Naive thymus-derived CD4-positive, alpha-beta T cell (primary cell): ENCODE measurements around the gene SPSB4. TPM values are rescaled to one million over a fixed set of nuclear protein-coding genes. Genes with fewer than 3 reads are reported as not detected.

Experiments used
- ATAC-seq: fragments of 150-1000 bp; cut with Tn5 transposase; 2 replicates; pipeline ENCODE4 v1.10.0; 2021; ENCODE audit warnings: mild to moderate bottlenecking, moderate library complexity
- CTCF ChIA-PET: fragments of 350-600 bp; sonication (Branson Sonifier 250); formaldehyde crosslinking; loops from one replicate; lab custom pipeline; 2021; ENCODE audit warnings: antibody characterized with exemption; lab: Charles Lee
- POLR2A ChIA-PET: fragments of 350-600 bp; sonication (Branson Sonifier 250); formaldehyde crosslinking; loops from one replicate; lab custom pipeline; 2021; ENCODE audit warnings: antibody characterized with exemption, inconsistent platforms; lab: Charles Lee
- DNase-seq, 9 donors: peaks; one replicate each; pipeline versions ENCODE4 v3.0.0 to v3.0.0-alpha.2; 2020 to 2022; ENCODE audit warnings: mixed read lengths in 1 of 9
- H3K27ac ChIP-seq: one replicate; pipeline ENCODE4 v1.7.0; 2013; ENCODE audit warnings: mild to moderate bottlenecking, low read depth, low read length, moderate library complexity
- H3K27me3 ChIP-seq, 2 donors: one replicate each; pipeline ENCODE4 v1.7.0; 2013; ENCODE audit warnings: low read length in 2 of 2, mild to moderate bottlenecking in 2 of 2, moderate library complexity in 2 of 2; ENCODE audit not compliant: control insufficient read depth in 2 of 2, insufficient read depth in 2 of 2
- H3K36me3 ChIP-seq, 3 experiments: 1 replicate in 2 of 3; 2 replicates in 1 of 3; pipeline ENCODE4 v1.7.0; 2013; ENCODE audit warnings: low read length in 3 of 3, mild to moderate bottlenecking in 3 of 3, moderate library complexity in 1 of 3; ENCODE audit not compliant: insufficient read depth in 3 of 3, control insufficient read depth in 2 of 3
- H3K4me1 ChIP-seq, 2 donors: one replicate each; pipeline ENCODE4 v1.7.0; 2013; ENCODE audit warnings: low read length in 2 of 2, mild to moderate bottlenecking in 2 of 2, moderate library complexity in 1 of 2; ENCODE audit not compliant: control insufficient read depth in 2 of 2, insufficient read depth in 2 of 2
- H3K4me3 ChIP-seq: 2 replicates; pipeline ENCODE4 v1.7.0; 2013; ENCODE audit warnings: mild to moderate bottlenecking, low read length
- H3K9me3 ChIP-seq, 3 experiments: 1 replicate in 2 of 3; 2 replicates in 1 of 3; pipeline ENCODE4 v1.7.0; 2013; ENCODE audit warnings: low read length in 3 of 3; ENCODE audit not compliant: control insufficient read depth in 2 of 3
- H3K27ac Mint-ChIP-seq, 9 donors: one replicate each; pipeline ENCODE4 v1.8.0; 2020 to 2022; ENCODE audit warnings: mixed read lengths in 9 of 9, mild to moderate bottlenecking in 8 of 9, moderate library complexity in 5 of 9, inconsistent platforms in 2 of 9
- H3K27me3 Mint-ChIP-seq, 5 donors: one replicate each; pipeline ENCODE4 v1.8.0; 2021 to 2022; ENCODE audit warnings: mixed read lengths in 5 of 5, mild to moderate bottlenecking in 1 of 5
- H3K36me3 Mint-ChIP-seq, 5 donors: one replicate each; pipeline ENCODE4 v1.8.0; 2020 to 2022; ENCODE audit warnings: mixed read lengths in 5 of 5, mild to moderate bottlenecking in 3 of 5, inconsistent platforms in 1 of 5
- H3K4me1 Mint-ChIP-seq, 7 donors: one replicate each; pipeline ENCODE4 v1.8.0; 2020 to 2022; ENCODE audit warnings: mixed read lengths in 7 of 7, mild to moderate bottlenecking in 3 of 7, inconsistent platforms in 1 of 7
- H3K4me3 Mint-ChIP-seq, 10 donors: one replicate each; pipeline ENCODE4 v1.8.0; 2020 to 2022; ENCODE audit warnings: mild to moderate bottlenecking in 10 of 10, mixed read lengths in 10 of 10, moderate library complexity in 6 of 10, inconsistent platforms in 2 of 10
- H3K9me3 Mint-ChIP-seq, 11 donors: one replicate each; pipeline ENCODE4 v1.8.0; 2020 to 2022; ENCODE audit warnings: mixed read lengths in 11 of 11, mild to moderate bottlenecking in 4 of 11, inconsistent platforms in 1 of 11, moderate library complexity in 1 of 11
- intact Hi-C, 2 donors: fragments of 100-400 bp; cut with micrococcal nuclease; formaldehyde crosslinking; loops; one replicate each; pipeline ENCODE4 v1.15.1; 2023
- polyA plus RNA-seq, 2 donors: library from polyadenylated mRNA; unstranded; fragments of 300-500 nt; fragmentation: Illumina TruSeq; gene quantifications; one replicate each; pipeline ENCODE4 v1.2.3, GENCODE V29; 2021
- total RNA-seq, 6 experiments: library from RNA in 5 of 6; stranded (reverse) in 5 of 6; gene quantifications; 1 replicate in 5 of 6; 2 replicates in 1 of 6; pipeline ENCODE4 v1.2.3 and lab custom pipeline; 2021 to 2026

Gene SPSB4
- total RNA-seq (not detected), polyA plus RNA-seq (not detected), total RNA-seq (lab: John Stamatoyannopoulos, UW) (not detected)

DNA sequence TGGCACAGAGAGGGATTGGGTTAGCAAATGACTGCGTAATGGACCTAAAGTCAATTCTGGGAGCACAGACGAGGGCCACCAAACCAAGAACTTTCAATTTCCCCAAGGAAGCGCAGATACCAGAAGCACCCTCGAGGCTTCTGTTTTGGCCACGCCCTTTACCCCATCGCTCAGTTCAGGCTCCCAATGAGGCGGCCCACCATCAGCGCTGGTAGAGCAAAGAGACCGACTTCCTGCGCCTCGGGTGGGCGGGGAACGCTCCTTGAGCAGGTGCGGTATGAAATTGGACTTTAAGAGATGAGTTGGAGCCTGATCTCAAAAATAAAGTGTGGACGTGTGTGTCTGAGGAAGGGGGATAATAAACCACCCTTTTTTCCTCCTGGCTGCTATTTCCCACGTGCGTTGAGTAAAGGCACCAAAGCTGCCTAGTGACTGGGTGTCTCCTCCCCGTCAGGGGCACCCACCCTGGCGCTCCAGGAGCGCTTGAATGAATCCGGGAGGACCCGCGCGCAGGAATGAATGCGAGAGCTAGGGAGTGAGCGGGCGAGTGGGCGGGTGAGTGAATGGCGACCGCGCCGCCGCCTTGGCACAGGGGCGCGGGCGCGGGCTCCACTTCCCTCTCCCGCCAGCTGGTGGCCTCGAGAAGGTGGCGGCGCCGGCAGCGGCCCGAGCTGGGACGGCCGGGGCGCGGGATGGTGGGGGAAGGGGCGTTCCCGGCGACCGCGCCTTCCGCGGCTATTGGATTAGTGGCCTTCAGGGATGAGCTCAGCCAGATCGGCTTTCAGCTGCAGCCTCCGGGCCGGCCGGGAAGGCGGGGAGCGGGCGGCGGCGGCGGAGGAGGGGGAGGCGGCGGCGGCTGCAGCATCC, at the start of gene SPSB4:
SPSB4 (plus strand) TSS at position 772 of the 867 bp plus-strand sequence. CDS start 14,758 bp downstream, outside the sequence.
- Histone ChIP-seq H3K27me3 (peaks cover 0 to 3% of the 10 kb centered on the region in 2 donors), H3K36me3 (no peaks in the 10 kb centered on the region), H3K4me3 (no peak within 1 kb of the TSS), H3K4me1 (no peaks in the 10 kb centered on the region), H3K9me3 (no peaks in the 10 kb centered on the region), H3K27ac (no peak within 1 kb of the TSS)
- ChIA-PET CTCF (no interaction called here), POLR2A (no interaction called here)
- no peak within 1 kb of the TSS for H3K27ac Mint-ChIP-seq
- H3K4me1 Mint-ChIP-seq: peaks cover 6 to 16% (median 15%) of the 10 kb centered on the region in 7 donors
- peaks cover 0 to 4% (median 0%) of the 10 kb centered on the region in 5 donors for H3K36me3 Mint-ChIP-seq
- H3K27me3 Mint-ChIP-seq: peaks cover 63 to 75% (median 68%) of the 10 kb centered on the region in 5 donors
- H3K4me3 Mint-ChIP-seq: peak within 1 kb of the TSS; percentile 48 to 82 (median 68)
- DNase-seq (peak in 1 of 9 donors; percentile 30), ATAC-seq (peak; percentile 33)
- intact Hi-C loops: no loop called here
- H3K9me3 Mint-ChIP-seq: peaks cover 0 to 1% (median 0%) of the 10 kb centered on the region in 11 donors

DNA sequence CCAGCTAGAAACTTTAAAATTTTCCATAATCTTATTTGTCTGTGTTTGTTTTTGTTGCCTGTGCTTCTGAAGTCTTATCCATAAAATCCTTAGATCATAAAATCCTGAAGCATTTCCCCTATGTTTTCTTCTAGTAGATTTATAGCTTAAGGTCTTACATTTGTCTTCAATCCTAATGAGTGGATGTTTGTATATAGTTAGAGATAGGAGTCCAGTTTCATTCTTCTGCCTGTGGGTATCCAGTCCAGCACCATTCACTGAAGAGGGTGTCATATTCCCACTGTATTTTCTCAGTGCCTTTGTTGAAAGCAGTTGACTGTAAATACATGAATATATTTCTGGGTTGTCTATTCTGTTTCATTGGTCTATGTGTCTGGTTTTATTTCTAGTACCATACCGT, 44.8 kb upstream of the SPSB4 start:
- peaks cover 16 to 49% (median 23%) of the 10 kb centered on the region in 5 donors for H3K27me3 Mint-ChIP-seq
- CTCF ChIA-PET: no interaction called here

DNA sequence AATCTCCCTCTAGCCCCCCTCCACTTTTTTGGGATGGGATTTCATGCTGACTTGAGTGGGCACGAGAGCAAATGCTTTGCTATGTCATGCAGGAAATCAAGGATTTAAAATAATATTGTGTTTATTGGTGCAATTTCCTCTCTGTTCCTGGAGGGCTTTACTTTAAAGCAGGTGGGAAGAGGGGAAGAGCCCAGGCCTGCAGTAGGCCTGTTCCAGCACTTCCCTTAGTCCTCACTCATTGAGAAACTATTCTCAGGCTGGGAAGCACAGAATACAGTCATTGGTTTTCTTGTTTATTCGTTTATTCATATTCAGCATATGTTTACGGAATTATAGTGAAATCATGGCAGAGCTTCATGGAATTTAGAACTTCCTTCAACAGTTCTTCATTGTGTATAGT, 41.7 kb upstream of the SPSB4 start:
- Histone ChIP-seq H3K27me3 (peaks cover 0 to 4% of the 10 kb centered on the region in 2 donors), H3K27ac (no peak overlapping the region), H3K36me3 (no peaks in the 10 kb centered on the region), H3K4me1 (no peaks in the 10 kb centered on the region), H3K4me3 (no peak overlapping the region), H3K9me3 (no peaks in the 10 kb centered on the region)
- ChIA-PET CTCF (interaction anchor here (0.7 to 1.9 kb wide), 3 partner anchors 9 to 184 kb away, joined by 4 to 8 read pairs (median 6); no protein-coding TSS in a partner anchor), POLR2A (interaction anchor here (0.5 kb wide), 1 partner anchor 392 kb away, joined by 3 read pairs; no protein-coding TSS in a partner anchor)
- H3K27me3 Mint-ChIP-seq: peaks cover 16 to 53% (median 28%) of the 10 kb centered on the region in 5 donors
- no peaks in the 10 kb centered on the region for H3K36me3 Mint-ChIP-seq
- H3K4me1 Mint-ChIP-seq: peaks cover 0 to 7% (median 5%) of the 10 kb centered on the region in 7 donors
- DNase-seq: no peak
- intact Hi-C loops: no loop called here
- no peak for ATAC-seq
- H3K9me3 Mint-ChIP-seq: no peaks in the 10 kb centered on the region
- no peak overlapping the region for H3K27ac Mint-ChIP-seq
- no peak overlapping the region for H3K4me3 Mint-ChIP-seq

More for the DNA sequence above, 44.8 kb upstream of the SPSB4 start:
- intact Hi-C loops: no loop called here
- peaks cover 0 to 4% of the 10 kb centered on the region in 2 donors for H3K27me3 ChIP-seq
- no peaks in the 10 kb centered on the region for H3K36me3 Mint-ChIP-seq
- no peak for ATAC-seq
- H3K4me3 Mint-ChIP-seq: no peak overlapping the region
- no peak for DNase-seq
- H3K9me3 Mint-ChIP-seq: no peaks in the 10 kb centered on the region
- no peaks in the 10 kb centered on the region for H3K4me1 ChIP-seq
- H3K36me3 ChIP-seq: no peaks in the 10 kb centered on the region
- no peak overlapping the region for H3K27ac ChIP-seq
- no peak overlapping the region for H3K27ac Mint-ChIP-seq
- H3K9me3 ChIP-seq: no peaks in the 10 kb centered on the region
- no peak overlapping the region for H3K4me3 ChIP-seq
- POLR2A ChIA-PET: no interaction called here
- peaks cover 0 to 3% (median 2%) of the 10 kb centered on the region in 7 donors for H3K4me1 Mint-ChIP-seq

DNA sequence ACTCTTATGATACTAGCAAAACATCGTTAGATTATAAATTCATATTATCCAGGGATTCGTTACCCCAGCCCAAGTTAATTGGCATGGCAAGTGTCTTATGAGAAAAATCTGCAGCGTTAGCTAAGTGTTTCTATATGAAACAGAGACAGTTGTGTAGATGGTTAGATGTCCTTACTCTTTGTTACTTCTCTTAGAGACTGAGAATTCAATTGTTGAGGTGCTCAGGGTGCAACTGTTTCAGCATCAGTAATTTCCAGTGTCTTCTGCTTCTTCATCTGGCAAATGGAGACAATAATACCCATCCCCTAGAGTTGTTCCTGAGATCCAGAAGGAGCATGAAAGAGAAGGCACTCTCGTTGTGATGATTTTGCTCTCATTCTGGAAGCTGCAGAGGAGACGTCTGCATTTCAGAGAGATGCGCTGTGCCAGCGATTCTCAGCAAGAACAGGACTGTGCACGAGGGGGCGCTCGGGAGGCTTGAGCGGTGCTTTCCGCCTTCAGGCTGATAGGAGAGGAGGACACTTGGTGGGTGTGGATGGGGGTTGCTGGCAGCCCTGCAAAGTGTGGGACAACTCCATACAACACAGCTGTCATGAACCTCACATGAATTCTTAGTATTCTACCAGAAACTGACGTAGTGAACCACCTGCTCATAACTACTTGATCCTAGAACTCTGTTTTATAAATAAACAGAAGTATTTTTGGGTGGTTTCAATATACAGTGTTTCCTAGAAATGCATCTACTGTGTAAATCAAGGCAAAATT, 39.7 kb upstream of the SPSB4 start:
- peak; percentile 98 for ATAC-seq
- Histone ChIP-seq H3K4me3 (no peak overlapping the region), H3K9me3 (no peaks in the 10 kb centered on the region), H3K36me3 (no peaks in the 10 kb centered on the region), H3K4me1 (peaks cover 0 to 3% of the 10 kb centered on the region in 2 donors), H3K27me3 (peaks cover 0 to 4% of the 10 kb centered on the region in 2 donors), H3K27ac (no peak overlapping the region)
- no peak overlapping the region for H3K4me3 Mint-ChIP-seq
- H3K27ac Mint-ChIP-seq: no peak overlapping the region
- no peaks in the 10 kb centered on the region for H3K9me3 Mint-ChIP-seq
- intact Hi-C loops: loop anchor here (1.0 to 5.0 kb wide), 5 partner anchors 94 to 441 kb away; no protein-coding TSS in a partner anchor
- peak; percentile 40 to 74 (median 64) for DNase-seq
- CTCF ChIA-PET: interaction anchor here (0.6 to 1.4 kb wide), 4 partner anchors 50 to 1054 kb away, joined by 3 to 7 read pairs (median 3); no protein-coding TSS in a partner anchor
- H3K4me1 Mint-ChIP-seq: peaks cover 0 to 7% (median 5%) of the 10 kb centered on the region in 7 donors
- no peaks in the 10 kb centered on the region for H3K36me3 Mint-ChIP-seq
- H3K27me3 Mint-ChIP-seq: peaks cover 16 to 52% (median 25%) of the 10 kb centered on the region in 5 donors
- POLR2A ChIA-PET: no interaction called here

DNA sequence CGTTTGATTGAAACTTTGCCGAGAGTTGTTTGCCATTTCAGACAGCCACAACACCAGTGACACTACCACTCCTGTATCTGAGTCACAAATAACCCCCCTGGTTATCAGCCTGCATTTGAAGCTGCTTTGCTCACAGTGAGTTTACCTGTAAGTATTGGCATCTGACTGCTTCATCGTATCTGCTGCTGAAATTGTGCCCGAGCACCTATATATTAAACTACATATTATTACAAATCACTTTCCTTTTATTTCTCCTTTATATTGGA, 39.2 kb upstream of the SPSB4 start:
- no peak overlapping the region for H3K27ac ChIP-seq
- ChIA-PET CTCF (interaction anchor here (0.6 to 1.4 kb wide), 3 partner anchors 12 to 1054 kb away, joined by 3 to 7 read pairs (median 3); no protein-coding TSS in a partner anchor), POLR2A (no interaction called here)
- Mint-ChIP-seq H3K27ac (no peak overlapping the region), H3K9me3 (no peaks in the 10 kb centered on the region), H3K27me3 (peaks cover 16 to 49% (median 23%) of the 10 kb centered on the region in 5 donors), H3K36me3 (no peaks in the 10 kb centered on the region), H3K4me1 (peaks cover 0 to 10% (median 5%) of the 10 kb centered on the region in 7 donors), H3K4me3 (no peak overlapping the region)
- H3K27me3 ChIP-seq: peaks cover 0 to 4% of the 10 kb centered on the region in 2 donors
- DNase-seq: no peak
- no peak for ATAC-seq
- H3K4me1 ChIP-seq: peaks cover 0 to 8% of the 10 kb centered on the region in 2 donors
- intact Hi-C loops: loop anchor here (1.0 to 5.0 kb wide), 5 partner anchors 93 to 441 kb away; no protein-coding TSS in a partner anchor
- H3K4me3 ChIP-seq: no peak overlapping the region
- no peaks in the 10 kb centered on the region for H3K36me3 ChIP-seq
- no peaks in the 10 kb centered on the region for H3K9me3 ChIP-seq

DNA sequence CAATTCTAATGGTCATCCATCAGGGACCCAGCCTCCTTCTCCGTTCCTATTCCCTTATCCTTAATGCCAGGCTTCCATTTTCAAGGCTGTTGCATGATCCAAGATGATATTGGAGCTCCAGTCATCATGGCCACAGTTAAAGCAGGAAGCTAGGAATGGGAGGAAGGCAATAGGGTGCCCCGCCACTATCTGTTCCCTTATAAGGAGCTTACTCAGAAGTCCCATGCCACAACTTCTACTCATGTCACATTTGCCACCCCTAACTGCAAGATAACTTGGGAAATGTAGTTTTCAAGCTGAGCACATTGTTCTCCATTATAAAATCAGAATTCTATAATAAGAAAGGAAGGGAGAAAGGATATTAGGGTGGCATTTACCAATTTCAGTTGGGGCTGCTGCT, 38.6 kb upstream of the SPSB4 start:
- intact Hi-C loops: loop anchor here in 1 of 2 donors (5.0 kb wide), 1 partner anchor 245 kb away; no protein-coding TSS in a partner anchor
- CTCF ChIA-PET: interaction anchor here (0.7 to 0.8 kb wide), 2 partner anchors 12 to 179 kb away, joined by 3 to 4 read pairs; no protein-coding TSS in a partner anchor

More for the DNA sequence above, 38.6 kb upstream of the SPSB4 start:
- peaks cover 0 to 4% of the 10 kb centered on the region in 2 donors for H3K27me3 ChIP-seq
- no peak for DNase-seq
- POLR2A ChIA-PET: no interaction called here
- H3K4me1 ChIP-seq: peaks cover 0 to 13% of the 10 kb centered on the region in 2 donors
- Mint-ChIP-seq H3K27ac (no peak overlapping the region), H3K27me3 (peaks cover 16 to 43% (median 21%) of the 10 kb centered on the region in 5 donors), H3K4me1 (peaks cover 2 to 14% (median 8%) of the 10 kb centered on the region in 7 donors), H3K36me3 (no peaks in the 10 kb centered on the region), H3K4me3 (no peak overlapping the region), H3K9me3 (no peaks in the 10 kb centered on the region)
- no peak overlapping the region for H3K4me3 ChIP-seq
- no peaks in the 10 kb centered on the region for H3K9me3 ChIP-seq
- ATAC-seq: no peak
- H3K36me3 ChIP-seq: no peaks in the 10 kb centered on the region
- no peak overlapping the region for H3K27ac ChIP-seq
